GM19025 (cell line): ENCODE measurements around the gene ACSF2.
"Not testable (repeated sequence)": the region's sequence is repeated elsewhere in the genome, so short reads cannot be mapped to it uniquely, and the experiment has no call there.

ENCODE experiments used
- ATAC-seq: cut with Tn5 transposase; IDR thresholded peaks from one replicate; pipeline ENCODE4 v1.9.1; 2021; ENCODE audit warnings: mild to moderate bottlenecking, low read depth, moderate library complexity; ENCODE audit not compliant: unreplicated experiment

The ACSF2 gene

DNA sequence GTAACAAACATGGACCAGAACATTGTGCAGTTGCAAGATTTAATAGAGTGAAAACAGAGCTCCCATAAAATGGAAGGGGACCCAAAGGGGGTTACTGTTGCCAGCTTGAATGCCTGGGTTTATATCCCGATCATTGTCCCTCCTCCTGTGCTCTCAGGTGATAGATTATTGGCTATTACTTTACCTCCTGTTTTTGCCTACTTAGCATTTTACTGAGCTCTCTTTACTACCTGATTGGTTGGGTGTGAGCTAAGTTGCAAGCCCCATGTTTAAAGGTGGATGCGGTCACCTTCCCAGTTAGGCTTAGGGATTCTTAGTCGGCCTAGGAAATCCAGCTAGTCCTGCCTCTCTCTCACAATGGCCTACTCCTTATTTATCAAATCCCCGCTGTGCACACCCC lies 20.7 kb upstream of the ACSF2 start:
- ATAC-seq, result not testable (repeated sequence)

DNA sequence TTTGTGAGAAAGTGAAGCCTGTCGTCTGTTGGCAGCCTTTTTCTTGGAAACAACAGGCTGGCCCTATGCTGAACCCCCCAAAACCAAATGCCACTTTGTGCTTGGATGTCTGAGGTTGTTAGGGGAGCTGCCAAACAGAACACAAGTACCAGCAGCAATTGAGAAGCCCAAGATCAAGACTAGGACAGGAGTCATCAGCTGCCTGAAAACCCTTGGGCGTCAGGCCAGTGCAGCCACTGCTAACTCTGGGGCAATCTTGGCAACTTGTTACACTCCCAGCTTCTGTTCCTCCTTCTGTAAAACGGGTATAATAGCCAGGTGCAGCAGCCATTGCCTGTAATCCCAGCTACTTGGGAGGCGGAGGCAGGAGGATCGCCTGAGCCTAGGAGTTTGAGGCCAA lies 19.4 kb upstream of the ACSF2 start:
- no peak for ATAC-seq

DNA sequence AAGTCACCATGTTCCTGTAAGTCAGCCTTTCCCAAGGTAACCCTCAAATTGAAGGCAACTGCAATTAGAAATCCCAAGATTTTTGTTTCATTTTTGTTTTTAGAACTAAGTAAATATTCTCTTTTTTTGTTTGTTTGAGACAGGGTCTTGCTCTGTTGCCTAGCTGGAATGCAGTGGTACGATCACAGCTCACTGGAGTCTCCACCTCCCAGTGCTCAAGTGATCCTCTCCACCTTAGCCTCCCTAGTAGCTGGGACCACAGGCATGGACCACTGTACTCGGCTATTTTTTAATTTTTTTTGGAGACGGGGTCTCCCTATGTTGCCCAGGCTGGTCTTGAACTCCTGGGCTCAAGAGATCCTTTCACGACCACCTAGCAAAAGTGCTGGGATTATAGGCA lies 18.1 kb upstream of the ACSF2 start:
- ATAC-seq, result no peak

GRCh38 chr17:50412188-50412732 lies 13.8 kb upstream of the ACSF2 start:
- ATAC-seq, result no peak

DNA sequence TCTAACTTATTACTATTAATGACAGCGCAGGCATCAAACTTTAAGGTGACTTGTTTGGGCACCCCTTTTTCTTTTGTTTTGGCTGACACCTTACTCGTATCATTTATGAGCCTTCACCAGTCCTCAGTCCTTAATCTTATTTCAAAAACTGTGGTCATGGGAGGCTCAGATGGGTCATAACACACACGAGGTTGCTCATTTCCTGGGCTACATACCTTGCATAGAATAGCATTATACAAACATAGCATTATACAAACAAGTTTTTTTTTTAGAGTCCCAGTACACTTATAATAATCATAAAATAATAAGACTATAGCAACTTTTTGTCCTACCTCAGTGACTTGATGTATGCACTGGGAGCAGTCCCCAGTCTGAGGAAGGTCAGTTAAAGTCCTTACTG lies 11.2 kb upstream of the ACSF2 start:
- no peak for ATAC-seq

GRCh38 chr17:50419577-50419976 lies 6.4 kb upstream of the ACSF2 start:
- not testable (repeated sequence) for ATAC-seq

DNA sequence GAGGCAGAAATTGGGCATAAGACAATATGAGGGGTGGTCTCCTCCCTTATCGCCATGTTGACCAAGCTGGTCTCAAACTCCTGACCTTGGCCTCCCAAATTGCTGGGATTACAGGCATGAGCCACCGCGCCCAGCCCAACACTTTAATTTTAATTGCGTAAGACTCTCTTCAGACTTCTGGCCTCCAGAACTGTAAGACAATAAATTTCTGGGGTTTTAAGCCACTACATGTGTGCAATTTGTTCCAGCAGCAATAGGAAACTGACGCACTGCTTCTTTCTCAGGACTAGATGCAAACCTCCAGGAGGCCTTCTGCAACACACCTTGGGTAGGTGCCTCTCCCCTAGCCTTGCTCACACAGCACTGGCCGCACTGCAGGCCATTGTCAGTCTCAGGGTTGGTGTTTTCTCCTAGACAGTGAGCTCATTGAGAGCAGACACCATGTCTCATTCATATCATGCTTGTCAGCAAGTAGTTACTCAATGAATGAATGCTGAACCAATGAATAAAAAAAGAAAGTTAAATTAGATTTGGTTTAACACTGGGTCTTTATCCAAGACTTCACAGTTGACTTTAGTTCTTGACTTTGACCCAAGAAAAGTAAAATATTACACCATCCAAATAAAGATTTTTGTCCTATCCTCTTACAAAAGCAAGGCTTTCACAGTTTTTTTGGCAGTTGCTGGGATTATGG lies 5.5 kb upstream of the ACSF2 start:
- ATAC-seq, result no peak

DNA sequence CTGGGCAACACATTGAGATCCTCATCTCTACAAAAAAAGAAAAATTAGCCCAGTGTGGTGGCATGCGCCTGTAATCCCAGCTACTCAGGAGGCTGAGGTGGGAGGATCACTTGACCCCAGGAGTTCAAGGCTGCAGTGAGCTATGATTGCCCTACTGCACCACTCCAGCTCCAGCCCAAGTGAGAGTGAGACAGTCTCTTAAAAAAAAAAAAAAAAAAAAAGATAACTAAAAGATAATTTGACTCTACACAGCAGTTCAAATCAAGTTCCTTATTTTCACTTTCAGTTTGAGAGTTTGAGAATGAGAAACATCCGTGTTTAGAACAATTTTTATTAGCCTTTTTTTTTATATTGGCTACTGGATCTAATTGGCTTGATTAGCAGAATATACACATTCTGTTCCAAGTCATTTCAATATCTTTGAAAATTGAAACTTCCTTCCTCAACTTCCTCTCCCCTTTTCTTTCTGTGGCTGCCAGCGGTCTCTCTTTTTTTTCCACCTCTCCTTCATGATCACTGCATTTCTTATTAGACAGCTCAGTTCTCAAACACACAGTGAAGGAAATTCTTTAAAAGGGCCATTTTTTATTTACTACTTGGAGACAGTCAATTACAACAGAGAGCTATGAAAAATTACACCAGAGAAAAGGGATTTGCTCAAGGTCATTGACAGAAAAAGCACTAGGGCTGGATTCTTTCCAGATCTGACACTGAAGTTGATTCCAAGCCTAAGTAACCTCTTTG lies 4.5 kb upstream of the ACSF2 start:
- no peak for ATAC-seq

DNA sequence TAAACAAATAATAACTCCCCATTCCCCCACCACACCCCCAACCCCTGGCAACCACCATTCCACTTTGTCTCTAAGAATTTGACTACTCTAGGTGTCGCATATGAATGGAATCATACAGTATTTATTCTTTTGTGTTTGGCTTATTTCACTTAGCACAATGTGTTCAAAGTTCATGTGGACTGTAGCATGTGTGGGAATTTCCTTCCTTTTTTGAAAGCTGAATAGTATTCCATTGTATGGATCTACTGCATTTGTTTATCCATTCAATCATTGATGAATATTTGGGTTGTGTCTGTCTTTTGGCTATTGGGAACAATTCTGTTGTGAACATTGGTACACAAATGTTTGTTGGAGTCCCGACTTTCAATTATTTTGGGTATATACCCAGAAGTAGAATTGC lies 3.3 kb upstream of the ACSF2 start:
- no peak for ATAC-seq

DNA sequence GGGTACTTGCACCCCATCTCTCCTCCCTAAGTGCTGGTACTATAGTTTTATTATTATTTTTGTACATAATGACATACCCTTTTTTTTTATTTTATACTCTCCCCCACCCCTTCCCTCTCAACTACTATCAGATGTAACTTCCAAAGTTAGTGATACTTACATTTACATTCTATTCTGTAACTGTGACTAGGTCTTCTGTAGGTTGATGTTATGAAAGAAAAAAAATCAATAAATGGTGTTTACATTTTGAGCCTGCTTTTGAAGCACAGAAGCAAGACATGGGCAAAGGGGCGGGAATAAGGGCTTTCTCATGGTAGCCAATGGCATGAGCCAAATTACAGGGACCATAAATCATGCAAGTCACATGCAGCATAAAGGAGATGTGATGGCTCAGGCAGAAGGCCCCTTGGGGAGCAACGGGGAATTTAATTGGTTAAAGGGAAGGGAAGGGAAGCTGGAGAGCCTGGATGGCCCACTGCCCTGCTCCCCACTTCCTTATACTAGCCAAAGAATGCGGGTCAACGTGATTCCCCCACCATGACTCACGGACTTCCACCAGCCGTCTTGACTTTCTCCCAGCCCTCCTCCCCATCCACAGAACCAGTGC lies 2.4 kb upstream of the ACSF2 start:
- ATAC-seq, result no peak

DNA sequence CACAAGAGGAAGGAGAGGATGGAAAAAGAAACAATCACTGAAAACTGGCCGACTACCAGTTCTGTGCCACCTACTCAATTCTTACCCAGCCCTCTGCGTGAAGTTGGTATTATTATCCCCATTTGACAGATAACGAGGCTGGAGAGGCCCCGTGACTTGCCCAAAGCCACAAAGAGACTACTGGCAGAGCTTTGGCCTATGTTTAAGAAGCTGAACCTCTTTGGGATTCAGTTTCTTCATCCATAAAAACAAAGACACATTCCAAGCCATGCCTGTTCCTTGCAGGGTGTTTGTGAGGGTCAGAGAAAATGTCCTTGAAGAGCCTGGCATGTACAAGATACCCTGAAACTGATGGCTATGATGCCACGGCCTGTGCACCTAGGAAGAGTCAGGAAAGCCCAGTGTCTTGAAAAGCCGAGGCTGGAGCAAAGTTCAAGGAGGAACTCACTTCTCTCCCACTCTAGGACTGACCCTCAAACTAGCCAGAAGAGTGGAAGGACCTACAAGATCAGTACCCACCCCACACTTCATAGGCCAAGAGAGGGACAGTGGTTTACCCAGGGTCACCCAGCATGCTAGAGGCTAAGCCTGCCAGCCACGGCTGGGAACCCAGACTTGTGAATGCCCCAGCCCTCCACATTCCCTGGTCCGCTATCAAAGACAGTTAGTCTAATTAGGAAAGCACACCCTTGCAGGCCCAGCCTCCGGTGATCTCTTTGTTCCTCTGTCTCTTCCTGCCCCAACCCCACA lies 1.6 kb upstream of the ACSF2 start:
- ATAC-seq, result no peak

DNA sequence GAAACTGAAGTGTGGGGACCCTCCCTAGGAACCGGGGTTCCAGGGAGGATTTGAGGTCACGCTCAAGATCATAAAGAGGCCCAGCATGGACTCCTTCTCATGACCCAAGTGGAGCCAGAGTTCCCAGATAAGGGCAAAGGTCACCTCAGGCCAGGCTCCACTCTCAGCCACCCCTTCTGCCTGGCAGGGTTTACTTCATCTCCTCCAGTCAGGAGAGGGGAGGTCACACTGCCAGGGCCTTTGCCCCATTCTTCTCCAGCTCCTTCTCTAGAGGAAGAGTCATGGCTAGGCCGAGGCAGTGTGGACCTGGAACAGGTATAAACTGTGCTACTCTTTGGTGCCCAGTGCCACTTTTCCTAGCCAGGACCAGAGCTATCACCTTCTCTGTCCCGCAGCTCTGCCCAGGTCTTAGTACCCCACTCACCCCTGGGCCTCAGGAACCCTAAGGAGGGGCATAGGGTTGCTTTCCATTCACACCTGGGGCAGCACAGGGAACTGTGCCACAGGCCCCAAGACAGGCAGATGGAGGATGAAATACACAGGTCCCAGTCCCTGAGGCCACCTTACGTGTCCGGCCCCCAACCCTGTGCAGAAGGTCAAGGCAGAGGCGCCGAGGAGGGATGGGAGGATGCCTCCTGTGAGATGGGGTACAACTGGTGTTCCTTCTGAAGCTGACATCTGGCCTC lies 879 bp upstream of the ACSF2 start:
- no peak for ATAC-seq

DNA sequence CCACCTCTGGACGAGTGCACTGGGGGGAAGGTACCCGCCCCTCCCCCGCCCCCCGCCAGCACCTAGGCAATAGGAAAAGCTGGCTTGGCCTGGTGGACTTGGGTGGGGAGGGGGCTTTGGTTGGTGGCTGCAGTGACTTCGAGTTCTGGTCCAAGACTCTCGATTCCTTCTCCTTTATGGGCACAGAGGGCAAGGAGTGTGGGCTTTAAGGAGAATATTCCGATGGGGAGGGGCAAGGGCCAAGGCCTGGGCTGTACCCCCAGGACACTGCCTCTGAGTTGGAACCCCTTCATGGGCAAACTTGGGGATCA lies 409 bp downstream of the ACSF2 start:
- ATAC-seq, result no peak

- ATAC-seq, result no peak
Observed at GRCh38 chr17:50426814-50427787, 1.1 kb downstream of the ACSF2 start.

- not testable (repeated sequence) for ATAC-seq
Observed at GRCh38 chr17:50428126-50428525, 2.1 kb downstream of the ACSF2 start.

DNA sequence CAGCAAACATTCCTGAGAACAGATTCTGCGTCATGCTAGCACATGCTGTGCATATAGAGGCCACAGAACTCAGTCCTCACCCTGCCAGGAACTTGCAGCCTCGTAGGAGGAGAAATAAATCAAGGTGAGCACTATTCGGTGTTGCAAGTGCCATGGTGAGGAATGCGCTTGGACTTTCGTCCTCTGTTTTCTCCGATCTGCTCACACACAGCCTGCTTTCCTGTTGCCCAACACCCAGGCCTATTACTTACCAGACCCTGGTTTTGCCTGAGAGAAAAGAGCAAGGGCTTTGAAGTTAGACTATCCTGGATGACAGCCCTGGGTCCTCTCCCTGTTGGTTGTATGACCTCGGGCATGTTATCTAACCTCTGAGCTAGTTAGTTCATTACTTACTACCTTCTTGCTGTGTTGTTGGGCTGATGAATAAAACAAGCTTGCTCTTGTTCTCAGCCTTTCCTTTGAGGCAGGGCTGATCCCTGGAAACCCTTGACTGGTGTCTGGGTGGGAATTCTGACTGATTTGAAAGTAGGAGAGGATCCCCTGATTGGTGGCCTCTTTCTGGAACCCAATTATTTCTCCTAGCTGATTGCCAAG lies 2.9 kb downstream of the ACSF2 start:
- no peak for ATAC-seq

GRCh38 chr17:50429793-50430192 lies 3.8 kb downstream of the ACSF2 start:
- ATAC-seq, result no peak

- no peak for ATAC-seq
Observed at GRCh38 chr17:50430821-50431618, 5.0 kb downstream of the ACSF2 start.
